HG03457 (cell line): ENCODE measurements around the gene TEAD4.

ENCODE experiments used
- ATAC-seq: cut with Tn5 transposase; IDR thresholded peaks from one replicate; pipeline ENCODE4 v1.9.1; 2021; ENCODE audit warnings: moderate number of reproducible peaks; ENCODE audit not compliant: unreplicated experiment

The TEAD4 gene

GRCh38 chr12:3028108-3028507 is 68.9 kb downstream of the TEAD4 start:
- ATAC-seq = no peak

GRCh38 chr12:3030821-3031429 is 71.7 kb downstream of the TEAD4 start:
- ATAC-seq = no peak

GRCh38 chr12:3032161-3032560 is 73.0 kb downstream of the TEAD4 start:
- ATAC-seq = no peak

- no peak for ATAC-seq
Measured at GRCh38 chr12:3032770-3033538, 73.8 kb downstream of the TEAD4 start.

GRCh38 chr12:3033539-3033867 is 74.3 kb downstream of the TEAD4 start:
- no peak for ATAC-seq

- no peak for ATAC-seq
Measured at GRCh38 chr12:3034067-3034750, 75.0 kb downstream of the TEAD4 start.

GRCh38 chr12:3035171-3035570 is 76.0 kb downstream of the TEAD4 start:
- no peak for ATAC-seq

- ATAC-seq = no peak
Measured at GRCh38 chr12:3035815-3036702, 76.9 kb downstream of the TEAD4 start.

- no peak for ATAC-seq
Measured at GRCh38 chr12:3036901-3037600, 77.9 kb downstream of the TEAD4 start.

- ATAC-seq = no peak
Measured at GRCh38 chr12:3038166-3038565, 79.0 kb downstream of the TEAD4 start.

GRCh38 chr12:3038926-3039510 is 79.8 kb downstream of the TEAD4 start:
- ATAC-seq = no peak

- ATAC-seq = no peak
Measured at GRCh38 chr12:3040026-3040656, 80.9 kb downstream of the TEAD4 start.

- no peak for ATAC-seq
Measured at GRCh38 chr12:3040663-3041544, 81.7 kb downstream of the TEAD4 start.

GRCh38 chr12:3041558-3042164 is 82.5 kb downstream of the TEAD4 start:
- no peak for ATAC-seq

- no peak for ATAC-seq
Measured at GRCh38 chr12:3042394-3042793, 83.2 kb downstream of the TEAD4 start.

- ATAC-seq = no peak
Measured at GRCh38 chr12:3042826-3043225, 83.6 kb downstream of the TEAD4 start.

- ATAC-seq = no peak
Measured at GRCh38 chr12:3043406-3043805, 84.2 kb downstream of the TEAD4 start.

- no peak for ATAC-seq
Measured at GRCh38 chr12:3044141-3044630, 85.0 kb downstream of the TEAD4 start.
